Stimulated activated CD8-positive, alpha-beta memory T cell treated with anti-CD3 and anti-CD28 coated beads, Interleukin-15, amount 100 ng/mL, for 4 hours (primary cell): ENCODE data around the gene OTUB1.

Experiments used
- DNase-seq, 2 donors: peaks; one replicate each; pipeline ENCODE4 v3.0.0-alpha.2; 2020; ENCODE audit warnings: low read depth in 2 of 2

The OTUB1 gene

GRCh38 chr11:63974259-63975143 lies 11.7 kb upstream of the OTUB1 start, which contains the start of gene COX8A:
TSS of gene COX8A (plus strand) at chr11:63974620. CDS start at chr11:63974681, 61 bp downstream.
- peak; percentile 87 to 96 for DNase-seq

- DNase-seq, result no peak
Measured at GRCh38 chr11:63978551-63979239, 7.5 kb upstream of the OTUB1 start.

GRCh38 chr11:63979426-63979825 lies 6.8 kb upstream of the OTUB1 start:
- no peak for DNase-seq

GRCh38 chr11:63985812-63986155 lies 454 bp upstream of the OTUB1 start:
- DNase-seq, result peak; percentile 27 to 46

- DNase-seq, result no peak
Measured at GRCh38 chr11:63986932-63987513, 785 bp downstream of the OTUB1 start.

- DNase-seq, result no peak
Measured at GRCh38 chr11:63991558-63991957, 5.3 kb downstream of the OTUB1 start.

GRCh38 chr11:63993100-63993499 lies 6.9 kb downstream of the OTUB1 start:
- no peak for DNase-seq

- no peak for DNase-seq
Measured at GRCh38 chr11:63993993-63994392, 7.8 kb downstream of the OTUB1 start.

GRCh38 chr11:63996512-63996911 lies 10.3 kb downstream of the OTUB1 start:
- no peak for DNase-seq

- DNase-seq, result no peak
Measured at GRCh38 chr11:63997104-63997700, 11.0 kb downstream of the OTUB1 start.

GRCh38 chr11:63997801-63998337 lies 11.6 kb downstream of the OTUB1 start:
- DNase-seq, result no peak

- DNase-seq, result no peak
Measured at GRCh38 chr11:63998558-63999348, 12.5 kb downstream of the OTUB1 start.

- peak; percentile 10 to 49 for DNase-seq
Measured at GRCh38 chr11:63999349-64000025, 13.2 kb downstream of the OTUB1 start.

GRCh38 chr11:64000026-64000739 lies 13.9 kb downstream of the OTUB1 start:
- DNase-seq, result peak; percentile 21 to 46

GRCh38 chr11:64000740-64001483 lies 14.7 kb downstream of the OTUB1 start:
- no peak for DNase-seq

GRCh38 chr11:64001484-64002420 lies 15.5 kb downstream of the OTUB1 start:
- DNase-seq, result no peak

- DNase-seq, result no peak
Measured at GRCh38 chr11:64003807-64004589, 17.8 kb downstream of the OTUB1 start.
